Neural cell (in vitro differentiated cells): ENCODE data around the gene DEAF1.

ENCODE experiments used
- EP300 ChIP-seq: fragments of 450-650 bp; conservative IDR thresholded peaks from 2 replicates; pipeline ENCODE4 v1.6.1; 2014; ENCODE audit warnings: antibody characterized with exemption, mild to moderate bottlenecking, moderate library complexity; ENCODE audit not compliant: poor library complexity, severe bottlenecking
- EZH2 ChIP-seq: fragments of 200-600, 300-800 bp; shearing (Covaris generic), sonication (generic); IDR thresholded peaks from 2 replicates; pipeline ENCODE4 v1.6.1; 2014; ENCODE audit warnings: antibody characterized with exemption, low read length, borderline replicate concordance, mild to moderate bottlenecking; ENCODE audit not compliant: insufficient read depth, poor library complexity, severe bottlenecking
- POLR2AphosphoS5 ChIP-seq: IDR thresholded peaks from 2 replicates; pipeline ENCODE4 v1.6.1; 2012
- REST ChIP-seq: IDR thresholded peaks from 2 replicates; pipeline ENCODE4 v1.6.1; 2012; ENCODE audit warnings: borderline replicate concordance
- SMC3 ChIP-seq: fragments of 450-650 bp; conservative IDR thresholded peaks from 2 replicates; pipeline ENCODE4 v1.6.1; 2014; ENCODE audit warnings: antibody characterized with exemption, mild to moderate bottlenecking, moderate library complexity; ENCODE audit not compliant: poor library complexity
- TAF1 ChIP-seq: IDR thresholded peaks from 2 replicates; pipeline ENCODE4 v1.6.1; 2012; ENCODE audit warnings: low read depth
- TF ChIP-seq, protein P1 (sequence below): fragments of 450-650 bp; IDR thresholded peaks from 2 replicates; pipeline ENCODE4 v1.5.1; 2014; ENCODE audit warnings: antibody characterized with exemption, mild to moderate bottlenecking, moderate library complexity; ENCODE audit not compliant: poor library complexity, severe bottlenecking

DNA sequence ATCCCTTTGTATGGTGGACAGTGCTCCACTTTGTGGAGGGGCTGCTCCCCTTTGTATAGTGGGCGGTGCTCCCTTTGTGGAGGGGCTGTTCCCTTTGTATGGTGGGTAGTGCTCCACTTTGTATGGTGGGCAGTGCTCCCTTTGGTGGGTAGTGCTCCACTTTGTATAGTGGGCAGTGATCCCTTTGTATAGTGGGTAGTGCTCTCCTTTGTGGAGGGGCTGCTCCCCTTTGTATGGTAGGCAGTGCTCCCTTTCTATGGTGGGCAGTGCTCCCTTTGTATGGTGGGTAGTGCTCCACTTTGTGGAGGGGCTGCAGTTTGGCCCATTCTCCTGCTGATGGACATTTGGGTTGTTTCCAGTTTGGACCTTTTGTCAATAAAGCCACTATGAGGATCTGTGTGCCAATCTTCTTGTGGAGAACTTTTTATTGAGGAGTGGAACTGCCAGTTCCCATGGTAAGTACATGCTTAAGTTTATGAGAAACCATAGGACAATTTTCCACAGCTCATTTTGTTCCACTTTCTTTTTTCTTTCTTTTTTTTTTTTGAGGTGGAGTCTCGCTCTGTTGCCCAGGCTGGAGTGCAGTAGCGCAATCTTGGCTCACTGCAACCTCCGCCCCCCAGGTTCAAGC lies 47.7 kb upstream of the DEAF1 start:
- TF ChIP-seq, protein P1, sequence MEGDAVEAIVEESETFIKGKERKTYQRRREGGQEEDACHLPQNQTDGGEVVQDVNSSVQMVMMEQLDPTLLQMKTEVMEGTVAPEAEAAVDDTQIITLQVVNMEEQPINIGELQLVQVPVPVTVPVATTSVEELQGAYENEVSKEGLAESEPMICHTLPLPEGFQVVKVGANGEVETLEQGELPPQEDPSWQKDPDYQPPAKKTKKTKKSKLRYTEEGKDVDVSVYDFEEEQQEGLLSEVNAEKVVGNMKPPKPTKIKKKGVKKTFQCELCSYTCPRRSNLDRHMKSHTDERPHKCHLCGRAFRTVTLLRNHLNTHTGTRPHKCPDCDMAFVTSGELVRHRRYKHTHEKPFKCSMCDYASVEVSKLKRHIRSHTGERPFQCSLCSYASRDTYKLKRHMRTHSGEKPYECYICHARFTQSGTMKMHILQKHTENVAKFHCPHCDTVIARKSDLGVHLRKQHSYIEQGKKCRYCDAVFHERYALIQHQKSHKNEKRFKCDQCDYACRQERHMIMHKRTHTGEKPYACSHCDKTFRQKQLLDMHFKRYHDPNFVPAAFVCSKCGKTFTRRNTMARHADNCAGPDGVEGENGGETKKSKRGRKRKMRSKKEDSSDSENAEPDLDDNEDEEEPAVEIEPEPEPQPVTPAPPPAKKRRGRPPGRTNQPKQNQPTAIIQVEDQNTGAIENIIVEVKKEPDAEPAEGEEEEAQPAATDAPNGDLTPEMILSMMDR, result no peak
- no peak for TF ChIP-seq POLR2AphosphoS5
- no peak for TF ChIP-seq REST
- TF ChIP-seq EZH2, result no peak
- no peak for TF ChIP-seq TAF1
- no peak for TF ChIP-seq SMC3
- no peak for TF ChIP-seq EP300
